HFF-Myc (cell line): ENCODE measurements around the gene DIP2B.

Source experiments
- DNase-seq: peaks from one replicate; pipeline ENCODE4 v3.0.0-alpha.2; 2011; ENCODE audit warnings: low read depth; ENCODE audit errors: extremely low read depth
- H3K4me3 ChIP-seq: replicated peaks from 2 replicates; pipeline ENCODE4 v1.5.1; 2011; ENCODE audit warnings: low read depth, mild to moderate bottlenecking, control low read depth, low read length
- TF ChIP-seq, protein P1 (sequence below): IDR thresholded peaks from 2 replicates; pipeline ENCODE4 v1.5.1; 2012; ENCODE audit warnings: mild to moderate bottlenecking, low read depth, low read length, control low read depth; ENCODE audit errors: missing control alignments

Gene DIP2B

DNA sequence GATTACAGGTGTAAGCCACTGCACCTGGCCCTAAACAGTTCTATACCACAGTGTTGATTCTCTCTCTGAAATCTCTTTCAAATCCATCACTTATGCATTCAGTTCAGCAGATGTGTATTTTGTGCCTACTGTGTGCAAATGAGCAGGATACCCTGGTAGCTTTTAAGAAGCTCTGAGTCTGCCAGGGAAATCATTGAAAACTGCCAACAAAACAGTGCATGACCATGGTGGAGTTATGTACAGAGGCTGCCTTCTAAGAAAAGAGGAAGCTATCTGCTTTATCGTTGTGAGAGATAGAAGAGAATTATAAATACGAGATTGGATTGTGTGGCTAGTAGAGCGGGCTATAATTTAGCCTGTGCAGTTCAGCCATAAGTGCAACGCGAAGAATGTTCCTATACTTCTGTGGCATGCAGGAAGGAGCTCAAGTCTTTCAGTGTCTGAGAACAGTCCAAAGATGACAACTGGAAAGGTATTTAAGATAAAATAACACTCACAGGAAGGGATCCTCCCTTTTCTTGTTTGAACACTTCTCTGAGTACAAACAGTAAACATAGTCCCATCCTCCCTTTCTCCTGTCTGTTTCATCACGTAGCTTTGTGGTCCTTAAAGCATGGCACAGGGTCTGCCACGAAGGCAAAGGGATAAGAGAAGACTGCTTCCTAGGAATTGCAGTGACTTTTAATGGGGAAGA is 4.3 kb downstream of the DIP2B start:
- H3K4me3 ChIP-seq, result no peak overlapping the region
- no peak for DNase-seq
- TF ChIP-seq, protein P1, sequence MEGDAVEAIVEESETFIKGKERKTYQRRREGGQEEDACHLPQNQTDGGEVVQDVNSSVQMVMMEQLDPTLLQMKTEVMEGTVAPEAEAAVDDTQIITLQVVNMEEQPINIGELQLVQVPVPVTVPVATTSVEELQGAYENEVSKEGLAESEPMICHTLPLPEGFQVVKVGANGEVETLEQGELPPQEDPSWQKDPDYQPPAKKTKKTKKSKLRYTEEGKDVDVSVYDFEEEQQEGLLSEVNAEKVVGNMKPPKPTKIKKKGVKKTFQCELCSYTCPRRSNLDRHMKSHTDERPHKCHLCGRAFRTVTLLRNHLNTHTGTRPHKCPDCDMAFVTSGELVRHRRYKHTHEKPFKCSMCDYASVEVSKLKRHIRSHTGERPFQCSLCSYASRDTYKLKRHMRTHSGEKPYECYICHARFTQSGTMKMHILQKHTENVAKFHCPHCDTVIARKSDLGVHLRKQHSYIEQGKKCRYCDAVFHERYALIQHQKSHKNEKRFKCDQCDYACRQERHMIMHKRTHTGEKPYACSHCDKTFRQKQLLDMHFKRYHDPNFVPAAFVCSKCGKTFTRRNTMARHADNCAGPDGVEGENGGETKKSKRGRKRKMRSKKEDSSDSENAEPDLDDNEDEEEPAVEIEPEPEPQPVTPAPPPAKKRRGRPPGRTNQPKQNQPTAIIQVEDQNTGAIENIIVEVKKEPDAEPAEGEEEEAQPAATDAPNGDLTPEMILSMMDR, result no peak

DNA sequence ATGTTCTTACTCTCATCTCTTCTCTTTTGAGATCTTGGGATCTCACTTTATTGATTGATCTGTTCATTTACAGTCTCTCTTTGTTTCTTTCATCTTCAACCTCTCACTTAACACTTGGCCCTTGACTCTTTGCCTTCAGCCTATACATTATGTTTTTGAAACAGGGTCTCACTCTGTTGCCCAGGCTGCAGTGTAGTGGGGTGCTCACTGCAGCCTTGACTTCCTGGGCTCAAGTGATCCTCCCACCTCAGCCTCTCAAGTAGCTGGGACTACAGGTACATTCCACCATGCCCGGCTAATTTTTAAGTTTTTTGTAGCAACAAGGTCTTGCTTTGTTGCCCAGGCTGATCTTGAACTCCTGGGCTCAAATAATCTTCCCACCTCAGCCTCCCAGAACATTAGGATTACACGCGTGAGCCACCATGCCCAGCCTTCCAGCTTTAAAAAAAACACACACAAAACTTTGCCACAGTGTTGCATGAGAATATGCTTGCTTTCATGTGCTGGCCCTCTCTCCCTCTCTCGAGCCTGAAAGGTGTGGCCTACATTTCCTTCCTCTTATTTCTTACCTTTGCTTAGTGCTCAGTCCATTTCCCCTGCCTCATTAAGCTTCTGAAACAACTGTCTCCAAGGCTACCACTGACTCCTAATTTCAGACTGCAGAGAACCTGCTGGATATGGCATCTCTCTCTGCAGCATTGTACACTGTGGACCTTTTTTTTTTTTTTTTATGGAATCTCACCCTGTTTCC is 9.9 kb downstream of the DIP2B start:
- no peak for DNase-seq
- TF ChIP-seq, protein P1, result no peak
- H3K4me3 ChIP-seq, result no peak overlapping the region

DNA sequence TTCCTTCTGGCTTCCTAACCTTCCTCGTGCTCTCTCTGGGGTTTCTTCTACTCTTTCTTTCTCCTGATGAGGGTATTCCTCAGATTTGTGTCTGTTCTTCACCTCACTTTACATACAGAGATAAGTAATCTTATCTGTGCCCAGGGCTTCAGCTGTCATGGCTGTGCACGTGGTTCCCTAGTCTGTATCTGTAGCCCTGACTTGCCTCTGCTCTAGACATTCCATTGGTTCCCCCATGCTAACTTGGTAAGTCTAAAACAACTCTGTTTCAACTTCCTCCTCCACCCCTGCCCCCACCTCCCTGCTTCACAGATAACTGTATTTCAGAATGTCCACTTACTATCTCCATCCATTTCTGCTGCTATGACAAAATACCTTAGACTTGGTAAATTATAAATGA is 10.8 kb downstream of the DIP2B start:
- H3K4me3 ChIP-seq, result no peak overlapping the region
- TF ChIP-seq, protein P1, result no peak
- no peak for DNase-seq

DNA sequence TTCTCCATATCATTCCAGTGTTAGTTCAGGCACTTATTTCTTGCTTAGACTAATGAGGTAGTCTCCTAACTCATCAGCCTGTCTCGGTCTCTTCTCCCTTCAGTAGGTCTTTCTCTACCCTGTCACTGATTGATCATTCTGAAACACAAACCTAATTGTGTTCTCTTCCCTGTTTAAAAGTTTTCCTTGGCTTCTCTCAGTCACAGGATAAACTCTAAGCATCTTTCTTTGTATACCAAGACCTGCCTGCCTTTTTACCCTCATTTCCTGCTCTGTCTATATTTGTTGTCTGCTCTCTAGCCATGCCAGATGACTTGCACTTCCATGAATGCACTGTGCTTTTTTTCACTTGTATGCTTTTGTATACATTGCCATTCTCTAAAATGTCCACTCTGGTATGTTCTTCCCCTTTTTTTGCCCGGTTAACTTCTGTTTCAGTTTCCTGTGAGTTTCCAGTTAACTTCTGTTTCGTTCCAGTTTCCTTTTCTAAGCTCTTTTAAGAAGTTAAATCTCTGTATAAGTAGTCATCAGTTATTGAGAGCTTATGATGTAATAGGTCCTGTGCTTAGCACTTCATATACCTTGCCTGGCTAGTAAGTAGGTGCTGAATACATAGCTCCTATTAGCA is 12.8 kb downstream of the DIP2B start:
- TF ChIP-seq, protein P1, result no peak
- no peak for DNase-seq
- H3K4me3 ChIP-seq, result no peak overlapping the region

DNA sequence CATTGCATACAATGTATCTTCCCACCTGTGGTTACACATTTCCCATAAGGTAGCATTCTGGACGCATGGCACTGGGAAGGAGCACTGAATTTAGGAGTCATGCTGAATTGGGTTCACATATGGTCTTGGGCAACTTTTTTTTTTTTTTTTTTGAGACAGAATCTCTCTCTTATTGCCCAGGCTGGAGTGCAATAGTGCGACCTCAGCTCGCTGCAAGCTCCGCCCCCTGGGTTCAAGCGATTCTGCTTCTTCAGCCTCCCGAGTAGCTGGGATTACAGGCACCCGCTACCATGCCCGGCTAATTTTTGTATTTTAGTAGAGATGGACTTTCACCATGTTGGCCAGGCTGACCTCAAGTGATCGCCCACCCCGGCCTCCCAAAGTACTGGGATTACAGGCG is 13.3 kb downstream of the DIP2B start:
- H3K4me3 ChIP-seq, result no peak overlapping the region
- TF ChIP-seq, protein P1, result no peak
- no peak for DNase-seq

DNA sequence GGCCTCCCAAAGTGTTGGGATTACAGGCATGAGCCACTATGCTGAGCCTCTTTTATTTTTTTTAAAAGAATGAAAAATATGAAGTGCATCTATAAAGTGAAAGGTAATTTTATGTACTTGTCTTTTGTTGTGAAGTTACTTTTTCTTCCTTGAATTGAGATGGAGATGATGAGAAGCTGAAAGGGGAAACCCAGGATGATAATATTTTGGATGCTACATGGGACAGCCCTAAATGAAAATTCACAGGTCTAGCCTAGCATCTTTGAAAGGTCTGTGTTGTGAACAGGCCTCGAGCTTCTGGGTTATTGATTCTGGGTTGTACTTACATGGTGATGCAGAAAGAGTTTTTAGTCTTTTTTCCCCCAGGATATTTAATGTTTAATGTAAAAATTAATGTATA is 14.6 kb downstream of the DIP2B start:
- DNase-seq, result no peak
- TF ChIP-seq, protein P1, result no peak
- no peak overlapping the region for H3K4me3 ChIP-seq
